Nephron (organoid): ENCODE measurements around the gene NKAIN2.

Source experiments
- H3K27ac Mint-ChIP-seq, 3 experiments: 2 replicates each; pipeline ENCODE4 v1.8.0; 2020; ENCODE audit warnings: mixed read lengths in 3 of 3, mild to moderate bottlenecking in 2 of 3, moderate library complexity in 1 of 3
- H3K27me3 Mint-ChIP-seq: 2 replicates; pipeline ENCODE4 v1.8.0; 2021; ENCODE audit warnings: low read depth, mild to moderate bottlenecking, moderate library complexity, mixed read lengths
- H3K36me3 Mint-ChIP-seq: 2 replicates; pipeline ENCODE4 v1.8.0; 2020; ENCODE audit warnings: low read depth, mixed read lengths
- H3K4me1 Mint-ChIP-seq: 2 replicates; pipeline ENCODE4 v1.8.0; 2020; ENCODE audit warnings: mixed read lengths
- H3K4me3 Mint-ChIP-seq, 3 experiments: 2 replicates each; pipeline ENCODE4 v1.8.0; 2020; ENCODE audit warnings: mild to moderate bottlenecking in 3 of 3, mixed read lengths in 3 of 3, moderate library complexity in 2 of 3
- H3K9me3 Mint-ChIP-seq: 2 replicates; pipeline ENCODE4 v1.8.0; 2020; ENCODE audit warnings: mixed read lengths
- CTCF ChIP-seq, 3 experiments: fragments of 200-600 bp; sonication (generic); IDR thresholded peaks; one replicate each; pipeline ENCODE4 v1.5.0; 2021; ENCODE audit warnings: antibody characterized with exemption in 3 of 3; ENCODE audit not compliant: unreplicated experiment in 3 of 3

NKAIN2 gene

GRCh38 chr6:124868481-124868880 is 1064.8 kb downstream of the NKAIN2 start:
- Mint-ChIP-seq H3K4me3 (no peak overlapping the region), H3K4me1 (no peaks in the 10 kb centered on the region), H3K9me3 (no peaks in the 10 kb centered on the region), H3K27me3 (no peaks in the 10 kb centered on the region), H3K36me3 (no peaks in the 10 kb centered on the region), H3K27ac (no peak overlapping the region)
- TF ChIP-seq CTCF (IDR thresholded peaks at IDR 0.05; ENCODE audit: unreplicated experiment in 3 of 3): no peak

GRCh38 chr6:124869416-124869815 is 1065.8 kb downstream of the NKAIN2 start:
- H3K9me3 Mint-ChIP-seq: no peaks in the 10 kb centered on the region
- H3K27ac Mint-ChIP-seq: no peak overlapping the region
- no peak overlapping the region for H3K4me3 Mint-ChIP-seq
- no peaks in the 10 kb centered on the region for H3K36me3 Mint-ChIP-seq
- TF ChIP-seq CTCF (IDR thresholded peaks at IDR 0.05; ENCODE audit: unreplicated experiment in 3 of 3): no peak
- H3K4me1 Mint-ChIP-seq: no peaks in the 10 kb centered on the region
- no peaks in the 10 kb centered on the region for H3K27me3 Mint-ChIP-seq

- TF ChIP-seq CTCF (IDR thresholded peaks at IDR 0.05; ENCODE audit: unreplicated experiment in 3 of 3): peak; percentile 69 to 87 (median 71)
- Mint-ChIP-seq H3K27ac (no peak overlapping the region), H3K9me3 (no peaks in the 10 kb centered on the region), H3K4me3 (no peak overlapping the region), H3K27me3 (no peaks in the 10 kb centered on the region), H3K36me3 (no peaks in the 10 kb centered on the region), H3K4me1 (no peaks in the 10 kb centered on the region)
Observed at GRCh38 chr6:124870611-124871459, 1067.2 kb downstream of the NKAIN2 start.

GRCh38 chr6:124872361-124873065 is 1068.8 kb downstream of the NKAIN2 start:
- no peaks in the 10 kb centered on the region for H3K36me3 Mint-ChIP-seq

GRCh38 chr6:124873066-124873410 is 1069.4 kb downstream of the NKAIN2 start:
- no peak overlapping the region for H3K4me3 Mint-ChIP-seq
- no peak for TF ChIP-seq CTCF (IDR thresholded peaks at IDR 0.05; ENCODE audit: unreplicated experiment in 3 of 3)
- no peaks in the 10 kb centered on the region for H3K4me1 Mint-ChIP-seq
- H3K36me3 Mint-ChIP-seq: no peaks in the 10 kb centered on the region
- H3K27ac Mint-ChIP-seq: no peak overlapping the region
- no peaks in the 10 kb centered on the region for H3K9me3 Mint-ChIP-seq
- H3K27me3 Mint-ChIP-seq: no peaks in the 10 kb centered on the region

More at GRCh38 chr6:124872361-124873065, 1068.8 kb downstream of the NKAIN2 start:
- Mint-ChIP-seq H3K4me1 (no peaks in the 10 kb centered on the region), H3K9me3 (no peaks in the 10 kb centered on the region), H3K27ac (no peak overlapping the region), H3K4me3 (no peak overlapping the region), H3K27me3 (no peaks in the 10 kb centered on the region)
- TF ChIP-seq CTCF (IDR thresholded peaks at IDR 0.05; ENCODE audit: unreplicated experiment in 3 of 3): no peak
